AG09319 (cell line): ENCODE data around the gene TMPRSS4.

Experiments
- DNase-seq: peaks from one replicate; pipeline ENCODE4 v3.0.0-alpha.2; 2010; ENCODE audit warnings: low read depth; ENCODE audit errors: extremely low read depth
- TF ChIP-seq, protein P1 (sequence below): IDR thresholded peaks from 2 replicates; pipeline ENCODE4 v1.5.1; 2011; ENCODE audit warnings: low read depth, mild to moderate bottlenecking, inconsistent platforms, low read length, moderate library complexity

Gene TMPRSS4

DNA sequence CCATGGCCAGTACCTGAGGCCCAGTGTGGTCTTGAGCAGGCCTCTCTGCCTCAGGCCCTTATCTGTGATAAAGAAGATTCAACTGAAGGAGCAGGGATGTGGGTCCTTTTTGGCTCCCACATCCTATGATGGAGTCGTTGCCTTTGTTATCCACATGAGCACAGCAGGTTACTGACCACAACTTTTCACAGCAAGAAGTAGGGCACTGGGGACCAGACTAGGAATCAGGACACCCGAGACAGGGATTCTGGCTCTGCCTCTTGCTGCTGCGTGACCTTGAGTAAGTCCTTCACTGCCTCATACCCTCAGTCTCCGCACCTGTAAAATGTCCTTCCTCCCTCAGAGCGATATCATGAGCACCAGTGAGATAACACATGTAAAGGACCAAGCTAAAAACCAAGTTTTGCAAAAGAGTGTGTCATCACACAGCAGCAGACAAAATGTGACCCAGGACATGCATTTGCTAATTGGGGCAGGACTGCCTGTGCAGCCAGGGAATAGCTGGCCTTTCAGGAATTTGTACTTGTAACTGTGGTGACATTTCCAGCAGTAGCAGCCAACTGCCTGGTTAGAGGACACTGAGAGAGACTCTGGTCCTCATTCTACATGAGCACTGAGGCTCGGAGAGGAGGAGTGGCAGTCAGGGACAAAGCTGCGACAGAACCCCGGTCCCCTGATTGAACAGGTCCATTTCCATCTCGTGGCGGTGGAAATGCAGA, 23.1 kb downstream of the TMPRSS4 start:
- TF ChIP-seq, protein P1, sequence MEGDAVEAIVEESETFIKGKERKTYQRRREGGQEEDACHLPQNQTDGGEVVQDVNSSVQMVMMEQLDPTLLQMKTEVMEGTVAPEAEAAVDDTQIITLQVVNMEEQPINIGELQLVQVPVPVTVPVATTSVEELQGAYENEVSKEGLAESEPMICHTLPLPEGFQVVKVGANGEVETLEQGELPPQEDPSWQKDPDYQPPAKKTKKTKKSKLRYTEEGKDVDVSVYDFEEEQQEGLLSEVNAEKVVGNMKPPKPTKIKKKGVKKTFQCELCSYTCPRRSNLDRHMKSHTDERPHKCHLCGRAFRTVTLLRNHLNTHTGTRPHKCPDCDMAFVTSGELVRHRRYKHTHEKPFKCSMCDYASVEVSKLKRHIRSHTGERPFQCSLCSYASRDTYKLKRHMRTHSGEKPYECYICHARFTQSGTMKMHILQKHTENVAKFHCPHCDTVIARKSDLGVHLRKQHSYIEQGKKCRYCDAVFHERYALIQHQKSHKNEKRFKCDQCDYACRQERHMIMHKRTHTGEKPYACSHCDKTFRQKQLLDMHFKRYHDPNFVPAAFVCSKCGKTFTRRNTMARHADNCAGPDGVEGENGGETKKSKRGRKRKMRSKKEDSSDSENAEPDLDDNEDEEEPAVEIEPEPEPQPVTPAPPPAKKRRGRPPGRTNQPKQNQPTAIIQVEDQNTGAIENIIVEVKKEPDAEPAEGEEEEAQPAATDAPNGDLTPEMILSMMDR, result no peak
- DNase-seq, result no peak

DNA sequence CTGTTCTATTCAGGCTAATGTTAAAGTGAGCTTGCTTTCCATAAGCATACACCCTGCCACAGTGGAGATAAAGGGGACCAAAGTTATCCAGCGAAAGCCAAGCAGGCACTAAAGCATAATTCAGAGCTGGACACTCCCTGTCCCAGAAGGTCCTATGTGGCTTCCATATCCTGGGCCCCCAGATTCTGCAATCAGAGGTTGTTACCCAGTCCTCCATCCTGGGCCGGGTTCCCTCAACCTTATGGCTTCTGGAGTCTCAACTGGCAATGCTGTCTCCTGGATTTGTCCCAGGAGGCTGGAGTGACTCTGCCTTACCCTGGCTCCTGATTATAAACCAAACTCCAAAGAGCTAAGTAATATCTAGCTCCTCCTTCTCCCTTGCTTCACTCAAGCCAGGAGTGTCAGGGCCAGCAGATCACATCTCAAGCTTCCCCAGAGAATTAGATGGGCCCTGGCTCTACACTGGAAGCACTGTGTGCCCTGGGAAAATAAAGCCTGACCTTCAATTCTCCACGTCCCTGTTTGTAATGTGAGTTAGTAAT, 23.9 kb downstream of the TMPRSS4 start:
- TF ChIP-seq, protein P1, result no peak
- no peak for DNase-seq

DNA sequence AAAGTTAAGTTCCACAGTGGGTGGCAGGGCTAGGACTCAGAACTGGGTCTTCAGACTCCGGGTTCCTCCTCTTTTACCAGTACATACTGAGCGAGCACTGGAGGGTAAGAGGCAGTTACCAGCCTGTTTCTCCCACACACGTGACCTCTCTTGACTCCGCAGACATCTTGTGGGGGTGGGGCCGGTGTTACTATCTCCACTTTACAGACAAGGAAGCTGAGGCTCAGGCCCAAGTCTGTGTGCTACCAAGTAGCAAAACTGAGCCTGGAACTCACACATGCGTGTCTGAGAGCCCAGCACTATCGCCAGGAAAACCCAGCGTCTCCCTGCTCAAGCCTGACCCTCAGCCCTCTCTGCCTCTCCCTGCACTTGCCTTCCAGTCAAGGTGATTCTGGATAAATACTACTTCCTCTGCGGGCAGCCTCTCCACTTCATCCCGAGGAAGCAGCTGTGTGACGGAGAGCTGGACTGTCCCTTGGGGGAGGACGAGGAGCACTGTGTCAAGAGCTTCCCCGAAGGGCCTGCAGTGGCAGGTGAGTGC, 25.9 kb downstream of the TMPRSS4 start:
- DNase-seq, result no peak
- TF ChIP-seq, protein P1, result no peak

DNA sequence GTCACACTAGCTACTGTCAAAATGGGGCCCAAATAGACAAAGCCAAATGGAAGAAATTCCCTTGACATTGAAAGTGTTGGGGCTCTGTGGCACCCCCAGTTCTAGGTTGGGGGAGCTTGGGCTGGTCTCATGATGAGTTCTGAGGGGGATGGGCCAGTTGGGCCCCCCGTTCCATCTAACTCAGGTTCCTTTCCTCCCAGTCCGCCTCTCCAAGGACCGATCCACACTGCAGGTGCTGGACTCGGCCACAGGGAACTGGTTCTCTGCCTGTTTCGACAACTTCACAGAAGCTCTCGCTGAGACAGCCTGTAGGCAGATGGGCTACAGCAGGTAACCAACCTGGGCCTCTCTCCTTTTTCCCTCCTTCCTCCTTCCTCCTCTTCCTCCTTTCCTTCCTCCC, 27.6 kb downstream of the TMPRSS4 start:
- no peak for DNase-seq
- TF ChIP-seq, protein P1, result no peak

DNA sequence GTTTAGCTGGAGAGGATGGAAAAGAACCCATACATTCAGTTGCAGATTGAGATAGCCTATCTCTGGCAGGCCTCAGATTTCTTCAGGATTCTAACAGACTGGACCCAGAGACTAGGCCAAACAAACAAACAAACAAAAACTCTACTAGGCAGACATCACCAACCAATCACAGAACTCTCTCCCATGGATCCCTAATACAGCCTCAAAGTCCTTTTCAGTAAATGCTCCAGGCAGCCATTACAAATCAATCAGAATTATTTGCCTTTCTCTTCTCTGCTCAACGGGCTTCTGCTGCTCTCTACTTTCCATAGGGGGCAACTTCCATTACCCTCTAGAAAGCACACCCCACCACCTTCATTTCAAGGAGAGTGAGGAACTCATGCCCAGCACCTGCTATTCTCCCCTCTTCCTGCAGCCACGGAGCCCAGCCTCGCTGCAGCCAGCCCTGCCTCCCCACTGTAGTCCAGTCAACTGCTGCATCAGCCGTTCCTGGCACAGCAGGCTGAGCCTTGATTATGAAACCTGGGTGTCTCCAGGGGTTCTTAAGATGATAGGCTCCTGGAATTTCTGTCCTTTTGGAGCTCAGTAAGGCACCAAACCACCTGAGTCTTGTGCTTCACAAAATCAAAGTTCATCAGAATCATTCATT, 28.9 kb downstream of the TMPRSS4 start:
- DNase-seq, result no peak
- TF ChIP-seq, protein P1, result no peak

DNA sequence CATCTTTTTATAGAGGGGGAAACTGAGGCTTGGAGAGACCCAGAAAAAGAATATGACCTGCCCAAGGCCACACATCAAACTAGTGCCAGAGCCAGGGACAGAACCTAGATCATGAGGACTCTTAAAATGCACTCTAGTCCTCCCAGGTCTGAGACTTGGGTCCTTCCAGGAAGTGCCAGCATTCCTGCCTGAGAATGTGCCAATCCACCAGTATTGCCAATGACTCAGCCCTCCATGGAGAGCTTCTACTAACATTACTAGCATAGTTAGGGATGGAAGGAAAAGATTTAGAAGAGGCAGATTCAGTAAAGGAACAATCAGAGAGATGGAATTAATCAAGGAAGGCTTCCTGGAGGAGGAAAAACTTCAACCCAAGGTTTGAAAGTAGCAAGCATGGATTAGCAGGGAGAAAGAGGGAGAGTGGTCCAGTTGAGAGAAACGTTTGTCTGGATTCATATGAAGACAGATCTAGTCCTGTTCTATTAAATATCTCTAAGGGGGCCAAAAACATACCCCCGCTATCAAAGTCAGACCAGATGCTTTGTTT, 30.0 kb downstream of the TMPRSS4 start:
- TF ChIP-seq, protein P1, result no peak
- DNase-seq, result no peak

DNA sequence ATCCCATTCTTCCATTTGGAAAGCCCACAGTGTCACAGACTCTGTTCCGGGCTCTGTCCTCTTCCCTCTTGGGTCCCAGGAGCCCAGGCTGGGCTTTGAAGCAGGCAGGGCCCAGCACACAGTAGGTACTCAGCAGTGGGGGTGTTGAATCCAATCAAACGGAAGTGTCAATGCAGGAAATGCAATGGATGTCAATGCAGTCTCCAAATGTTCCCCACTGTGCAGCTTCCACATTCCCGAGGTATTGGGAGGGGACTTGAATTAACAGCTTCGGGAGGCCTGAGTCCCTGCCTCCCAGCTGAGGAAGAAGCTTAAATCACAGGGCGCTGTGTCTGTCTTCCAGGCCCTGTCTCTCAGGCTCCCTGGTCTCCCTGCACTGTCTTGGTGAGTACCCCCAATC, 31.6 kb downstream of the TMPRSS4 start:
- TF ChIP-seq, protein P1, result no peak
- no peak for DNase-seq
